Fibroblast of skin of left quadriceps (primary cell): ENCODE measurements around the gene ENOX2.
A peak's percentile ranks its signal among the peaks of the same experiment; 100 is the strongest.
"Not testable (repeated sequence)": the region's sequence is repeated elsewhere in the genome, so short reads cannot be mapped to it uniquely, and the experiment has no call there.

Source experiments
- DNase-seq, 2 experiments: peaks; one replicate each; pipeline ENCODE4 v3.0.0-alpha.2; 2013; ENCODE audit warnings: low read depth in 2 of 2

The ENOX2 gene

DNA sequence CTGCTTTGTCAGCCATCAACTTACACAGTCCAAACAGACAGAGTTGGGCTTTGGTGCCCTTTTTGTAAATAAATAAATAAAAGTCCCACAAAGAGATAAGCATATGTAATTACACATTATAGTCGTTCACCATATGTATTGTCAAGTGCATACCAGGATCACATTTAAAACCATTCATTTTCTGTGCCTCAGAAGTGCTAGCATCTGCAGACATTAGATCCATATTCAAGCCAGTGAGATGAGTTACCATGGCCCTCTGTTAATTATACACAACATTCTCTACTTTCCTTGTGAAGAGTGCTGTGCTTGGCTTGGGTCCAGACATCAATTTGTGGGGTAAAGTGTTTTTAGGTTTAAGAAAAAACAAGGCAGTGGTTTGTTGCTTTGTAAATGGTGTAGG, 76.8 kb downstream of the ENOX2 start:
- DNase-seq, result no peak

DNA sequence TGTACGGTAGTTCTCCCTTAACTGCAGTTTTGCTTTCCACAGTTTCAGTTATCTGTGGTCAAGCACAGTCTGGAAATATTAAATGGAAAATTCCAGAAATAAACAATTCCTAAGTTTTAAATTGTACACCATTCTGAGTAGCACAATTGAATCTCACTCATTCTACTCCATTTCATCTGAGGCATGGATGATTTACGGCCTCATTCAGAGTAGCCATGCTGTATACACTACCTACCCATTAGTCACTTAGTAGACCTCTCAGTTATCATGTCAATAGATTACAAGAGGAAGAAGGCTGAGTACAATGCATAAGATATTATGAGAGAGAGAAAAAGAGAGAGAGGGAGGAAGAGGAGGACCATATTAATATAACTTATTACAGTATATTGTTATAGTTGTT, 77.5 kb downstream of the ENOX2 start:
- no peak for DNase-seq

DNA sequence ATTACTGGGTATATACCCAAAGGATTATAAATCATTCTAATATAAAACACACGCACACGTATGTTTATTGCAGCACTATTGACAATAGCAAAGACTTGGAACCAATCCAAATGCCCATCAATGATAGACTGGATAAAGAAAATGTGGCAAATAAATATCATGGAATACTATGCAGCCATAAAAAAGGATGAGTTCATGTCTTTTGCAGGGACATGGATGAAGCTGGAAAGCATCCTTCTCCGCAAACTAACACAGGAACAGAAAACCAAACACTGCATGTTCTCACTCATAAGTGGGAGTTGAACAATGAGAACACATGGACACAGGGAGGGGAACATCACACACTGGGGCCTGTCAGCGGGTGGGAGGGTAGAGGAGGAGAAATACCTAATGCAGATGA, 83.6 kb downstream of the ENOX2 start:
- not testable (repeated sequence) for DNase-seq

DNA sequence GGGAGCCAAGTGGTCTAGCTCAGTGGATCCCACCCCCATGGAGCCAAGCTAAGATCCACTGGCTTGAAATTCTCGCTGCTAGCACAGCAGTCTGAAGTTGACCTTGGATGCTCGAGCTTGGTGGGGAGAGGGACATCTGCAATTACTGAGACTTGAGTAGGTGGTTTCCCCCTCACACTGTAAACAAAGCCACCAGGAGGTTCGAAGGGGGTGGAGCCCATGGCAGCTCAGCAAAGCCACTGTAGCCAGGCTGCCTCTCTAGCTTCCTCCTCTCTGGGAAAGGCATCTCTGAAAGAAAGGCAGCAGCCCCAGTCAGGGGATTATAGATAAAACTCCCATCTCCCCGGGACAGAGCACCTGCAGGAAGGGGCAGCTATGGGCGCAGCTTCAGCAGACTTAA, 89.1 kb downstream of the ENOX2 start:
- not testable (repeated sequence) for DNase-seq

DNA sequence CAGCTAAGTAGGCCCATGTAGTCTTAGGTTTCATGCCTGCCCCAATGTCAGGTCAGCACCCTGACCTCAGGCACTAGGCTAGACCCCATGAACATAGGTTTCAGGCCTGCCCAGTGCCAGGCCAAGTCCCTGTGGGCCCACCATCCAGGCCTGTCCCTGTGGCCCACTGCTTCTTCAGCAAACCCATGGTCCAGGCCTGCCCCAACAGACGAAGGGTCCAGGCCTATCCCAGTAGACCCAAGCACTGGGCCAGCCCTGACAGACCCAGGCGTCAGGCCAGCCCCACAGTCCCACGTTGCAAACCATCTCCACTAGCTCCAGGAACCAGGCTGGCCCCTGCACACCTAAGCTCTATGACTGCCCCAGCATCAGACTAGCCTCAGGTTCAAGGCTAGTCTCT, 92.4 kb downstream of the ENOX2 start:
- no peak for DNase-seq

DNA sequence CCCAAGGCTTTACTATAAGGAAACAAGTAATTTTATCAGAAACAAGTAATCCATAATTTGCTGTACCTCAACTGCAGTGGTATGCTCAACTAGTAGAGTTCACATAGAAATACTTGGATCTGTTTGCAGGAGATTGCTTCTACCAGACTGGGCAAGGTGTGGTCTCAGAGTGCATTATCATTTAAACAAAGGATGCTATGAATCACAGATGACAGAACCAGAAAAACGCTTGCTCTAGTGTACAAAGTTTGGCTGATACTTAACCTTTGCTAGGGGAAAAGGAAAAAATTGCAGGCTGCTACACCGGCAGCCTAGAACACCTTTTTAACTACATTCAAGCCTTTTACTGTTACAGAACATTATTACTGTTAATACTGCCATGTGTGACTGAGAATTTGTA, 97.1 kb downstream of the ENOX2 start:
- no peak for DNase-seq

DNA sequence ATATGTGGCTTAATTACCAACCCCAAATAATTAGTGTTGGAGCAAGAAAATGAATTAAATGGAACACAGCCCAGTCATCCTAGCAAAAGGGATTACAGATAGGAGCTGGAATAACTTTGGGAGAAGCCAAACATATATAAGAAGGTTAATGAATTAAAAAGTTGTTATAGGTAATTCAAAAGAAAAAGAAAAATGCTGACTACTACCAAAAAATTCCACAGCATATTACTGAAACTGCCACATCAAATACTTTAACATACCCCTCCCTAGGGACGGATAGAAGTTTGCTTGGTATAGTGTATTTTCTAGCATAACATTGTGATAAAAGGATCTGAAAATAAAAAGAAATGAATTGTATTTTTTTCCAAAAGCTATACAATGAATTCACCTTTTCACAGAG, 99.5 kb downstream of the ENOX2 start:
- DNase-seq, result no peak

DNA sequence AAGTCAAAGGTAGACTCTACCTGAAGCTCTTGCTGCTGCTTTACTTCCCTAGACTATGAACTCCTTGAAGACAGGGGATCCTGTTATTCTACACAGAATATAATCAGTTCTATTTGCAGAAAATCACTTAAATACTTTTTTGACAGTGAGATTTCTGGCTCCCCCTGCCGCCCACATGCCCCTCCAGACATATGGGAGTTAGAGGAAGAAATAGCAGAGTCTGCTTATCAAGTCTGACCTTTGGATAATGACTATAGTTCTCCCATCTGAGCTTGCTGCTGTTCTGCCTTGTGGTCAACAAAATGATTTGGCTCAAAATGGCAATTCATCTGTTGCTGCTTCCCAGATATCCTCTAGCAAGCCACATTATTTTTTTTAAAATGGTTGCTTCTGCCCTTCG, 101.1 kb downstream of the ENOX2 start:
- no peak for DNase-seq

DNA sequence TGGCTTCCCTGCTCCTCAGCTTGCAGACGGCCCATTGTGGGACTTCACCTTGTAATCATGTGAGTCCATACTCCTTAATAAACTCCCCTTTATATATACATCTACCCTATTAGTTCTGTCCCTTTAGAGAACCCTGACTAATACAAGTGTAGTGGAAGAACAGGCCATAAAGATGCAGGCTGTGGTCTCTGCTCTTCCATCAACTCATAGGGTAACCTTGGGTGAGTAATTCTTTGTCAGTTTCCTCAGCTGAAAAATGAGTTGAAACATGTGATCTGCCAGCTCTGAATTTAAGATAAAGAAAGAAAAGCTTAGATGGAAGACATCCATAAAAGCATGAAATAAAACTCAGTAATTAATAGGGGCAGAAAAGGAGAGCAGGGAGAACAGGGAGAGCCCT, 103.6 kb downstream of the ENOX2 start:
- peak in 1 of 2 experiments; percentile 3 for DNase-seq

DNA sequence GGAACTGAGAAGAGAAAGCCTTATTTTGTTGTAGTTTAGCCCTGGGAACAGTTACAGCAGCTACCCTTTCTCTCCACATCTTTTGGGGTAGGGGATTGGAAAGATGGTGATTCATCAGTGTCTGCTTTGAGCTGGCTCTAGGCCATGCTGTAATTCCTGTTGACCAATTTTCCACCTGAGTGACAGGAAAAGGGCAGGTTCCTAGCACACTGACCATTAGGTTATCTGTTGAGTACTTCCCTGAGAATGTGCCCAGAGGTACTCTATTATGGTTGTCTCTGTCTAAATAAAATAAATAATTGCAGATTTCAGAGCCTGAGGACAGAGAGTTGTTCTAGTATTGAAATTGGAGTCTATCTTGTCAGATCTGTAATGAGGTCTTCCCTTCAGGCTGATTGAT, 109.0 kb downstream of the ENOX2 start:
- DNase-seq, result no peak

DNA sequence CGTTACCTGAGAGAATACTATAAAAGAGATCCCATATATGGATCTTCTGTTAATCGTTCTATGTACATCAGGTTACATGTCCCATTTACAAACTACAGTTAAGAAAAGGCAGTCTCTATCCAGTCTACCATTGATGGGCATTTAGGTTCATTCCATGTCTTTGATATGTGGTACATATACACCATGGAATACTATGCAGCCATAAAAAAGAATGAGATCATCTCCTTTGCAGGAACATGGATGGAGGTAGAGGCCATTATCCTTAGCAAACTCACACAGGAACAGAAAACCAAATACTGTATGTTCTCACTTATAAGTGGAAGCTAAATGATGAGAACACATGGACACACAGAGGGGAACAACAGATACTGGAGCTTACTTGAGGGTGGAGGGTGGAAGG, 111.1 kb downstream of the ENOX2 start:
- not testable (repeated sequence) for DNase-seq

DNA sequence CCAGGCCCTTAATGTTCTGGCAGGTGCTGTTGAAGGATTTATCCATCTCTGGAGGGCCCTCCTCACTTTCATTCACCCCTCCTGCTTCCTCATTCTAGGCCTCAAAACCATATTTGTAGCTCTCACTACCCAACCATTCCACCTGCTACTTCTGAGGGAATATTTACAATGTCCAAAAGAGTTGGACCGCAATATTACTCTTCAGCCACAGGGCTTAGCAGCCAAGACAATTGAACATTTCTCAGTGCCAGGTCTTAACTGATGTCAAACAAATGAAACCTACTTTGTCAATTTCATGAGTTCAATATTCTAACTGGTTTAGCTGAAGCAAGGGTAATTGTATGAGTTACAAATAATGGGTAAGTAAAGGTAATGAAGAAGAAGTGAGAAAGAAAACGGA, 113.2 kb downstream of the ENOX2 start:
- no peak for DNase-seq

DNA sequence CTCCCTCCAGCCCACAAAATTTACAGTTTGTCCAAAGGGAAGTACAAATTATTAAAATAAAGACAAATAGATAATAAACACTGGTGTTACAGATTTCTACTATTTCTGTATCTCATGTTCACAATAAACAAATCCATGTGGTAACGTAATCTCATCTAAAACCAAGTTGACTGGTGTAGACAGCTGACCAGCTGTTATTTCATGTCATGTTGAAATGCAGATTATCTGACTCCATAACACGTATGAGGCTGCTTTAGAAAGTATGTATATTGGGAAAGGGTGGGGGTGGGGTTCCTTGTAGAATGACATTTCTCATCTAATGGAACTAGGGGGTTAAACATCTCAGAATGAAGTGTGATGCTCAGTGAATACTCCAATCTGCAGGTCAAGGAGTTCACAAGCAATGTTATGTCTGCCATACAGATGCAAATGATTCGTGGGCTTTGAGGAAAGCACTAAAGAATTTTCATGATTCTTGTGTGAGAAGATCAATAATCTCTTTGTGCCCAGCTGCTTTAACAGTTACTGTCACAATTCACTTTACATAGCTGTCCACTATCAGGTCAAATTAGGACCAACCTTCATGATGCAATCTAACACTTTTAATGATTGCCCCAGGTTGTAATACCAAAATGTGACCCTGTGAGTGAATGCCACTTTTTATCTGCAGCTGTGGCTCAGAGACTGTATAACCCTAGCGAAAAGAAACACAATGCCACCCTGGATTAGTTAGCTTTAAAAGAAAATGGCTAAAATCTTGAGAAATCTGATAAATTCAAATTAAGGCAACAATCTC, 114.0 kb downstream of the ENOX2 start:
- no peak for DNase-seq

DNA sequence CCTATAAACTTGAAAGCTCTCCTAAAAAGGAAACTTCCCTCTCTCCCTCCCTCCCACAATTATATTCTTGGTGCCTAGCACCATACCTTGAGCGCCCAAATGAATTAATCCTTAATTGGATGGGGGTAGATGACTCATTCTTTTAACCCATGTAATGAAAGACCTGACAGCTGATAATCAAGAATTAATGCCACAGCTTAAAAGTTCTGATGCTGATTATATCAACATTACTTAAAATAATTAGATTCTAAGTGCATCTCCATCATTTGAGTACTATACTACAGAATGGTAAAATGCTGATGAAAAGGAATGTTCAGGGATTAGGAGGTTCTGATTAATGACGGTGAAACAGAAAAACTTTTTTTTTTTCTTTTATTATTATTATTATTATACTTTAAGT, 117.0 kb downstream of the ENOX2 start:
- no peak for DNase-seq

DNA sequence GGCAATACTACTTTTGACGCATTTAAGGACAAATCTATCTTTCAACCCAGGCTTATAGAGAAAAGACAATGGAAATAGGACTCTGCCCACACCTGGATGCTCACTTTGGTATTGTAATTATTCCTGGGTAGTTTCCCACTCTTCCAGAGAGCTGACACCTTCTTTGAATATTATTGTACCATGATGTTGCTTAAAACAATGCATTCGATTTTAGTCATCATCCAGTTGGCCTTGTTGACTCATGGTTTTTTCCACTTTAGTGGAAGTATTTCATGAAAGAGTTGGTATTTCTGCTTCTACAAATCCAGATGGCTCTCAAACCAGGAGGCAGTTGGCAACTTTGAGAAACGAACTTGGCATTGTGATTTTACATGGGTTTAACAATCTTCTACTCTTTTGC, 124.2 kb downstream of the ENOX2 start:
- no peak for DNase-seq

DNA sequence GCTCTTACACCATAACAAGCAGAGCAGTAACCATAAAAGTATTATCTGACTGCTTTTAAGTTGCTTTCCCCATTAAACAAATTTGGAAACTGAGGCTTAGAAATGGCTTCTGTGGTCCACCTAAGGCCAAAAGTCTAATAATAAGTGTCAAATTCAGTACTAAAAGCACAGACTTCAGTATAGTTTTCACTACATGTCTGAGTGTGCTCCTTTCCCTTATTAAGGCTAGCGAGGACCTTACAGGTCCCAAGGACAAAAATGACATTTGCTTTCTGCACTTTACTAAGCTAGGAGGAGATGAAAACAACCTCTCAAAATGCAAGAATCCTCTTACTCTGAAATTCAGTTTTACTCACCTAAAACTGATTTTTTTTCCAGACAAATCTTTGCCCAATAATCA, 127.2 kb downstream of the ENOX2 start:
- no peak for DNase-seq

DNA sequence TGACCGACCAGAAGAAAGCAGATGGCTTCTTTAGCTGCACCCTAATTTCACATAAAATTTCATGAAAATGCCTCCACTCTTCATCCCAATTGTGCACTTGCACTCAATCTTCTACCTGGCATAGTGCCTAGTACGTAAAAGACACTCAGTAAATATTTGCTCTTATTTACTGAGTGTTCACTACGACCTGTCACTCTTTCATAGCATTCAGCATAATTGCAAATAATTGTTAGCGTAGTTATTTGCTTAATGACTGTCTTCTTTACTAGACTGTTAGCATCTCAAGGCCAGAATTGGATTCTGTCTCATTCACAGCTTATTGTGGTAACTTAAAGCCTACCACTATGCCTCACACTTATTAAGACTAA, 130.2 kb downstream of the ENOX2 start:
- DNase-seq, result no peak

DNA sequence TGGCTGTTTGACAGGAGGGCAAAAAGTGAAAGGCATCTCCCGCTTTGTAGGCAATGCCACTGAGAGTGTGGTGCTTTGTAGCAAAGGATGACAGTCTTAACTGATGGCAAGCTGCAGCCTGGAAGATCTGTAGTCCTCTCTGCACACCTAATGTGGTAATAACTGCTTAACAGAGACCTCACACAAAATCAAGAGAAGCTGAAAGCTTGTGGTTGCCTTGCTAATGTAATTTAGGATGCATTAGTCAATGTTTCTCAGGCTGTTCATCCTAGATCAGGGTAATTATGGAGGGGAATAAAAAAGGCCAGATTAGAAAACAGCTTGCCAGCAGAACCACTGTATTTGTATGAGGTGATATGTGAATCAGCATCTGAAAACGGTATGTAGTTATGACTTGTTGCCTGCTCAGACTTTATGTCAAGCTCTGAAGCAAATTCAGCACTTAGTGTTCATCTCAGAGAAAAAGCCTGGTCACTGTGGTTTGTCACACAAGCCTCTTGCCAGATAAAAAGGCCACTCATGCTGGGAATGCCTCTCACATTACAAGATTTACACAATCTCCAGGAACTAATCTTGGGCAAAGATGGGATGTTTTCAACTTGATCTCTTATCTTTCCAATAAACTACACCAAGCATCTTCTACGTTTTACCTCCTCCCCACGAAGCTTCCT, 130.8 kb downstream of the ENOX2 start:
- peak; percentile 14 to 19 for DNase-seq

DNA sequence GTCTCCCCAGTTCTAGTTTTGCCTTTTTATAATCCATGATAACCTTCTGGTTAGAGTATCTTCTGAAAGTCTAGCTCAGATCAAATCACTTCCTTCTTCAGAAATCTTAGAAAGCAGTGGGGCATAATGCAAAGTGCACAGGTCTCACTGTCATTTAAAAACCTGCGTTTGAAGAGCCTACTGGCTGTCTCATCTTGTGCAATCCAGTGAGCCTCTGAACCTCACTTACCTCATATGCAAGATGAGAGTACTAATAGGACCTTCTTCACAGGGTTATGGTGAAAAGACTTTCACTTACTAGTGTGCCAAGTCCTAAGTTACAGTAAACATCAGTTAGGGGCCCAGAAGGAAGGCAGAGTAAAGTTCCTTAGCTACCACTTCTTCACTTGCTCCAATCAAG, 131.4 kb downstream of the ENOX2 start:
- DNase-seq, result no peak

DNA sequence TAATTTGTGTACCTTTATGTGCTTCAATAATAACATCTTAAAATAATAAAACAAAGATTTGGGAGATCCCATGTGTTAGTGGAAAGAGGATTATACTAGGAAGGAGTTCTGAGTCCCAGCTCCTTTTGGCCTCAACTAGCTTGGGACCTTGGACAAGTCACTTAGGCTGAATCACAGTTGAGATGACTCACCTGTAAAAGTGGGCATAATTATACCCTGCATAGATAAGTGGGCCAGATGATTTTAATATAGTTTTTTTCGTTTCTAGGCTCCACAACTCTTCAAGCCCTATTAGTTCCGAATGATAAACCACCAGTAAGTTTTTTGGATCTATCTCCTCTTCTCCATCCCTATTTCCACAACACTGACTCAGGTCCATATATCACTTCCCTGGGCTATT, 131.8 kb downstream of the ENOX2 start:
- no peak for DNase-seq

DNA sequence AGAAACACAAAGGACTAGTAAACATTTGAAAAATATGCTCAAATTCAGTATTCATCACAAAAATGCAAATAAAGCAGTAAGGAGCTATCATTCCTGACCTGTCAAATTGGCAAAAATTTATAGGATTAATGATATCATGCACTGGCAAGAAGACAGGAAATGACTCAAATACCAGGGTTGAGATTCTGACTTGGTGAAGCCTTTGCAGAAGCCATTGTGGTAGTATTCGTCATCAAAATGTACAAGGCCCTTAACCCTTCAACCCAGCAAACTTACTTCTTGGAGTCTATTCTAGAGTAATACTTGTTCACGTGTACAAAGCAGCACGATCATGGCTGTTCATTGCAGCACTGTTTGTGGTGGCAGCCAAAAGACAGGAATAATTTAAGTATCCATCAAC, 132.4 kb downstream of the ENOX2 start:
- peak; percentile 59 to 62 for DNase-seq

DNA sequence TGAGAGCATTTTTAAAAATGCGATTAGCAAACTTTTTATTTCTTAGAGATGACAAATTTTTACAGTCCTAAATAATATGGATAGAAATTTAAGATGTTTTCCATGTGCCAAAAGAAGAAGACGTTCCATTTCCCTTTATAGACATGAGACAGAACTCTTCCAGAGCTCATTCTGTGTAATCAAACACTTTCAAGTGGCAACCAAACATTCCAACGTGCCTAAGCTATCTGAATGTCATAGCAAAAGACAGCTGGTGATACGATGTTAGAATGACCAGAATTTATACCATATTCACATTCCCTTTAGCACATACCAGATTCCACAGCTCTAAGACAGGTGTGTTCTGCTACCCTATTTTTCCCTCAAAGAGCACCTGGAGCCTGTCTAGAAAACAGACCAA, 133.2 kb downstream of the ENOX2 start:
- DNase-seq, result no peak

DNA sequence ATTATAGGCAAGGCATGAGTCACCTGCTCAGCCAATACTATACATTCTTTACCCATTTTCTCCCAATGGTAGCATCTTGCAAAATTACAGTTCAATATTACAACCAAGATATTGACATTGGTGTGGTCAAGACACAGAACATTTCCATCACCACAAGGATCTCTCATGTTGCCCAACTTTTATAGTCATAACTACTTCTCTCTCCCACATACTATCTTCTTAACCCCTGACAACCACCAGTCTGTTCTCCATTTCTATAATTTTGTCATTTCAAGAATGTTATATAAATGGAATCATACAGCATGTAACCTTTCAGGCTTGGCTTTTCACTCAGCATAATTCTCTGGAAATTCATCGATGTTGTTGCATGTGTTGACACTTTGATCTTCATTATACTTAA, 144.9 kb downstream of the ENOX2 start:
- no peak for DNase-seq

DNA sequence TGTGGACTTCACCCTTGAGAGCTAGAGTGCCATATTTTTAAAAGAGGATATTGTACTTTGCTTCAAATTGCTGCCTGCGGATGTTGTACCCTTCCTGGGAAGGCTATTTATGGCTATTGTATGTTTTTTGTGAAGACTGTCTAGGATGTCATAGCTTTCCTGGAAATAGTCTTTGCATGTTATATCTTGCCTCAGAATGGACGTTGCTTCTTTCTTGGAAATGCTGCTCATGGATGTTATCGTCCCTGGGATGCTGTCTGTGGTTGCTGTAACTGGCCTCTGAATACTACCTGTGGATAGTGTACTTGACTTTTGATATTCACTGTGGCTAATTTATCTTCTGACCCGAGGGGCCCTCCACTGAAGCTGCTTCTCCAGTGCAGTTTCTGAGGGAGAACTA, 146.8 kb downstream of the ENOX2 start:
- DNase-seq, result no peak
